GM21367 (cell line): ENCODE data around the gene BTK.

ENCODE experiments used
- ATAC-seq: cut with Tn5 transposase; IDR thresholded peaks from one replicate; pipeline ENCODE4 v1.9.1; 2021; ENCODE audit not compliant: unreplicated experiment

BTK gene

GRCh38 chrX:101385795-101386541, at the start of gene BTK:
TSS of gene BTK (minus strand) at chrX:101386191. CDS start at chrX:101375284, 10,907 bp downstream.
- peak; percentile 63 for ATAC-seq

GRCh38 chrX:101430457-101431078, 44.6 kb upstream of the BTK start:
- peak; percentile 93 for ATAC-seq

DNA sequence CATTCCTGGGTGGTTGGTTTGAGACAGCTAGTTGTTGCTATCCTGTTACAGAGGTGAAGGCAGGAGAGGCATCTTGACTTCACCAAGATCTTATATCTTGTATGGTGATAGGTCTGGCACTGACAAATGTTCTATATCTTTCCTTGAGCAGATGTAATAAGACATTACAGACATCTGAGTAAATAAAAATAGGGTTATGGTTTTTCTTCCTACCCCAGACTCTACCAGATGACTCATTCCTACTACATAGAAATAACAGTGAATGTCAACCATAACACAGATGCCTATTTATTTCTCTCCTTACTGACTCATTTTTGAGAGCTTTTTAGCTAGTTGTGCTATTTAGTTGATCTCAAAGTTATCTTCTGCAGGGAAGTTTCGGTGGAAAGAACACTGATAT, 43.9 kb upstream of the BTK start:
- peak; percentile 43 for ATAC-seq

GRCh38 chrX:101427954-101428353, 42.0 kb upstream of the BTK start:
- no peak for ATAC-seq

- ATAC-seq: no peak
Observed at GRCh38 chrX:101419489-101419888, 33.5 kb upstream of the BTK start.

DNA sequence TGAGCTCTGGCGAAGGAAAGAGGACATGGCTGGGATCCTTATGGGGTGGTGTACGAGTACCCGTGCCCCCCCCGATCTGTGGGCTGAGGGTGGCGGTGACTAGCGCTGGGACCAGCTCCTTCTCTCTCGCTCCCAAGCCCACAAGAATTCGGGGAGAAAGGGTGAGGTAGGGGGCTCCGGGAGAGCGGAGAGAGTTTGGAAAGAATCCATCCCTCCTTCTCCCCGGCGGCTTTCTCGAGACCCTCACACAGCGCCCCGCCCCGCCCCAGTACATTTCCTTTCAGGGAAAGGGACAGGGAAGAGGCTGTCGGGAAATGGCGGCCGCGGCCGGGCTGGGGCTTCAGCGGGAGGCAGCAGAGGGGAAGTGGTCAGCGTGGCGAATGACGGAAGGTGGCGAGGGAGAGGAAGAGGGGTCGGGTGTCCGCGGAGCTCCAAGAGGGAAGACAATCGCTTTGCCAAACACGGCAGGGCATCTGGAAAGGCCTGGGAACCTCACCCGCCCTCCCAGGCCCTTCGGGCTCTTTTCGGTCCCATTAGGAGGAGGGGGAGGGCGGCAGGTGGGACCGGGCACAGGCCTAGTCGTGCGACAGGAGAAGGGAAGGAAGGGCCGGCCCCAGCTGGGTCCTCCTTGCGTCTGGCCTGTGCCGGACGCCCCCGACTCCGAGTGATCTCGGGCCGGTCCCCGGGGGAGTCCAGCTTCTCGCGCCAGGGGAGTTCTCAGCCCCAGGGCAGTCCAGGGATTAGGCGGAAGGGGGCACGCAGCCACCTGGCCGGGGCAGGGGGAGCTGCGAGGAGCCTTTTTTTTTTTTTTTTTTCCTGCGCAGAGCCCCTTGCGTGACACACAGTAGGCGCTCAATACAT, 32.2 kb upstream of the BTK start:
- no peak for ATAC-seq

GRCh38 chrX:101417190-101417589, 31.2 kb upstream of the BTK start:
- no peak for ATAC-seq

DNA sequence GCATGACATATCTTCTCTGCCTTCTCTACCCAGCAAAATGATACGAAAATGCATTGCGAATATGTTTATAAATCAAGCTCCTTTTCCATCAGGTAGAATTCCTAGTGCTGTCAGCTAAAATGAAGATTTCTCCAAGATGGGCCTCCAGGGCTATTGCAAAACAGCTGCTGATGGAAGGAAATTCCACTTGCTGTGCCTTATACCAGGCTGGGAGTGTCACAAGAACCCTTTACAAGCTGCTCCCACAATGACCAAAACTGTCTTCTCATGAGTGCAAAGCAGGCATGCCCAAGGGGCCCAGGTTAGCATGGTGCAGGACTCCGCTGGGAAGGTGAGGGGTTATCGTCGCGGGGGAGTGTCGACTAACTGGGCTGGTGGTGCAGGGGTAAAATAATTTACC, 30.7 kb upstream of the BTK start:
- no peak for ATAC-seq

DNA sequence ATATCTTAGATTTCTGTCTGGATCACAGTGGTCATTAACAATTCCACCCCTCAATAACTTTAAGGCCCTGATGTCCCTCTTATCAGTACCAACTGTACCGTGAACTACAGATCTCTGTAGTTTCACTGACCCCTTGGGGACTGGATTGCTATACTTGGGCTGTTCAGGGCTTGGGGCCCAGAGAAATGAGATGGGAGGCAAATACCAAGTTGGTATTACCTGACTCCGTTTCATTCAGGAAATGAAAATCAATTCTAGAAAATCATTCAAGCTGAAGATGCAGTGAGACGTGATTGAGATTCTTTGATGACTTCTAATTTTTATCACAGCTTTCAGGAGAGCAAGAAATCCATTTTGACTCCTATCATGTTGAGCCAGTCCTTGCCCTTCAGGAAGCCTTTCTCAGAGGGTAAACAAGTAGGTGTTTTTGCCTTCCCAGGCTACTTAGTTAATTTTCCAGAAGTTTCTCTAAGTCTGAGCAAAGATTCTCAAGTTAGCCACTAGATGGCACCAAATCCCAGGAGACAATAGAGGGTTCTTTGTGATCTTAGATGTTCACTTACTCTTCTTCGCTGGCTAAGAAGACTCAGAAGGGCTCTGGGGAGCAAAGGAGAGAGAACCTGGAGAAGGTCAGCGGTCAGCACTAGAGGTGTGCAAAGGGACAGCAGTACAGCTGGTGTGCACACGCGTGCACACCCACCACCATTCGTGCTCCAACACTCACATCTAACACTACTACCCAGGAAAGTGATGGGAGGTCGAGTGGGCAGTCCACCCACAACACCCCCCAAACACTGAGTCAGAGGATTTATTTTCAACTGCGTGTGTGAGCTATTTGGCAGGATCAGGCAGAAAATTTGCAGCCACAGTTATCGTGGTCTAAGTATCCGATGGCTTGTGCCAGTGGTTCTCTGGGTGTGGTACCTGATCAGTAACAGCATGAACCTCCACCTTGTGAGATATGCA, 29.5 kb upstream of the BTK start:
- ATAC-seq: peak; percentile 47

GRCh38 chrX:101411984-101412383, 26.0 kb upstream of the BTK start:
- no peak for ATAC-seq

- ATAC-seq: no peak
Observed at GRCh38 chrX:101410461-101410860, 24.5 kb upstream of the BTK start.

GRCh38 chrX:101409043-101409442, 23.1 kb upstream of the BTK start:
- ATAC-seq: no peak

- ATAC-seq: peak; percentile 19
Observed at GRCh38 chrX:101408532-101408841, 22.5 kb upstream of the BTK start.

DNA sequence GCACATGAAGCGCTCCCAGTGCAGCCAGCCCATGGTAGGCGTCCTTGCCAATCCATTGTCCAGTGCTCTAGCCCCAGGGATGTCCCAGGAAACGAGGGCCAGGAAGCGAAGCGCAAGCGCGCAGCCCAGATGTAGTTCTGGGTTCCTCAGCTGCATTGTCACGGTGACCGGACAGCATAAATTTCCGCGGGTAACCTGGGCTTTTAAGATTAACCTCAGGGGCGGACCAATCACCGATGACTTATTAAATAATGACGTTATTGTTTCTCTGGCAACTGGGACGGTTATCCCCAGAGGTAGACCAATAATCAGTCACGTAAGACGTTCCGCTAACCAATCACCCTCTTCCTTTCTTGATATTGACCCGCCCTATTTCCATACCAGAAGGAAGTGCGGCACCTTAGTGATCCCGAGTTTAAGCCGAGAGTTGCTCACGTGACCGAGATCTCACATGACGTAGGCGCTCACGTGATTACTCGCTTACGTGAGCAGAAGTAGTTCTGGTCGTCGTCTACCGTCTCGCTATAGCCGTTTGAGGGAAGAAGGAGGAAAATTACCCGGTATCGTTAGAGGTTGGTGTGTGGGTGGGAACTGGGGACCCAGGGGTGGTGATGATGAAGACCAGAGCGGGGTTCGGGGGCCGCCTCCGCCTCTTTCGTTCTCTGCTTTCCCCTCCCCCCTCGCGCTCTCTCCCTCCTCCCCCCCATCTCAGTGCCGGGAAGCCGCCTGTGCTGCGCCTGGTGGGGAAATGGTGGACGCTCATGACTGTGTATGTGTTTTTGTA, 21.9 kb upstream of the BTK start, which contains the start of the genes GLA and HNRNPH2:
TSS of gene GLA (minus strand) at position 178 of the 784 bp plus-strand sequence. CDS start at position 156, 22 bp downstream.
TSS of gene HNRNPH2 (plus strand) at position 475 of the 784 bp plus-strand sequence. CDS start 3,767 bp downstream, outside the sequence.
- ATAC-seq: peak; percentile 87

- ATAC-seq: no peak
Observed at GRCh38 chrX:101407167-101407747, 21.3 kb upstream of the BTK start.

DNA sequence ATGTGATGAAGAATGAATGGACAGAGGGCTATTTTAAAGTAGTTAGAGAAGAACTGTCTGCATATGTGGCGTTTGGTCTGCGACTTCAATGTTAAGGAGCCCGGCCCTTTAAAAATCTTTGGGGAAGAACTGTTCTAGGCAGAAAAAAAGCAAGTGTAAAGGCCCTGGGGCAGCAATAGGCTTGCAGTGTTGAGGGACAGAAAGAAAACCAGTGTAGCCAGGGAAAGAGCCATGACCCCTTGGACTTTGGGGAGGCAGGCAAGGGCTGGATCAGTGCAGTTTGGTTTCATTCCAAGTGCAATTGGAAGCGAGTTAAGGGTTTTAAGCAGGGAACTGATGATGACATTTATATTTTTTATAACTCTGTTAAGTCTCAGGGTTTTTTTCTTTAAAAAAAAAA, 13.8 kb upstream of the BTK start:
- no peak for ATAC-seq

DNA sequence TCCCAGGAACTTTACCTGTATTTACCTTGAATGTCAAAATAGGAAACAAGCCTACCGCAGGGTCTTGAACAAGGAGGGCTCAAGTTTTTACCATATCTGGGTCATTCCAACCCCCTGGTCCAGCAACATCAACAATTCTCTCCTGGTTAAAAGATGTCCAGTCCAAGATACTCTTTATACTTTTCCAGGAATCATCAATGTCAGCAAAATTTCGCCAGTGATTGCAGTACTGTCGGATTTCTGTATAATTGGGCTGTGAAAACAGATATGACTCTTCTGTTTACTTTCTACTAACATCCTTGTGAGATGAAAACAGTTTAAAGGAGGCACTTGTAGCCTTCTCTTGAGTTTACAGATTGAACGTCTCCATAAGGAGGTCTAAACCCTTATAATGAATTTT, 12.7 kb upstream of the BTK start:
- ATAC-seq: no peak

GRCh38 chrX:101397779-101398178, 11.8 kb upstream of the BTK start:
- no peak for ATAC-seq

DNA sequence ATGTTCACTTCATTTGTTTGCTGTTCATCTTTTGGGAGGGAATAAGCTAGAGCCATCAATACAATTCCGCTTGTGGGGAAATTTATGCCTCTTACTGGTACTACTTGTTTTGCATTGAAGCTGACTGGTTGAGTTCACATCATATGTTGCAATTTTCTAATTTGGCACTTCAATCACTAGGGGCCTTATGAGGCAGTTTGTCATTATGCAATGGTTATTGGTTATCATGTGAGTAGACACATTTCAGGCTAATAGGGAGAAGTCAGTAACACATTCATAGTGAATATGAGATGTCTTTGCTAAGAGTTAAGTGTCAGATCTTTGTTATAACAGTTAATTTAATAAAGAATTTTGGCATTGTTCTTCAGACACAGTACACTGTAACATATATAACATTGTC, 9.8 kb upstream of the BTK start:
- no peak for ATAC-seq
